ENCODE measurements around the gene GCAT. TPM values are rescaled to one million over a fixed set of nuclear protein-coding genes. Genes with fewer than 3 reads are reported as not detected.

The GCAT gene
- total RNA-seq, 1 experiment from 2014 or later, result 32.8 TPM

GRCh38 chr22:37776639-37777005 is 31.1 kb upstream of the GCAT start:
- BruUV-seq (replicated peaks), result no TSS peak
- Mint-ChIP-seq H3K27ac (ENCODE audit: low read depth, unreplicated experiment) (peak overlapping the region; percentile 76), H3K36me3 (ENCODE audit: insufficient read depth, unreplicated experiment) (peaks cover 37% of the 10 kb centered on the region), H3K27me3 (ENCODE audit: insufficient read depth, unreplicated experiment) (no peaks in the 10 kb centered on the region), H3K4me1 (ENCODE audit: insufficient read depth, unreplicated experiment) (peaks cover 14% of the 10 kb centered on the region), H3K4me3 (ENCODE audit: unreplicated experiment) (peak overlapping the region; percentile 51), H3K9me3 (ENCODE audit: unreplicated experiment) (no peaks in the 10 kb centered on the region)
- DNase-seq (ENCODE audit: unreplicated experiment), result no peak
- intact Hi-C loops (cut with micrococcal nuclease), result loop anchor here (2.0 kb wide), 1 partner anchor 24 kb away; no protein-coding TSS in a partner anchor
- TF ChIP-seq CTCF (IDR thresholded peaks at IDR 0.05; ENCODE audit: unreplicated experiment), result no peak
- CTCF ChIA-PET, result interaction anchor here (1.3 to 1.7 kb wide), 4 partner anchors 19 to 133 kb away, joined by 3 to 9 read pairs (median 6); no protein-coding TSS in a partner anchor
- POLR2A ChIA-PET, result interaction anchor here (0.9 to 3.9 kb wide), 16 partner anchors 9 to 118 kb away, joined by 3 to 55 read pairs (median 6); partner anchors contain the start of genes ANKRD54, GCAT, NOL12 and PDXP

- peaks cover 20% of the 10 kb centered on the region for H3K4me1 Mint-ChIP-seq (ENCODE audit: insufficient read depth, unreplicated experiment)
- H3K27me3 Mint-ChIP-seq (ENCODE audit: insufficient read depth, unreplicated experiment), result no peaks in the 10 kb centered on the region
- H3K27ac Mint-ChIP-seq (ENCODE audit: low read depth, unreplicated experiment), result peak overlapping the region; percentile 76
- no TSS peak for BruUV-seq (replicated peaks)
- peak overlapping the region; percentile 51 for H3K4me3 Mint-ChIP-seq (ENCODE audit: unreplicated experiment)
- ChIA-PET CTCF (interaction anchor here (1.7 kb wide), 2 partner anchors 86 to 134 kb away, joined by 6 to 9 read pairs; no protein-coding TSS in a partner anchor), POLR2A (interaction anchor here (0.7 to 3.9 kb wide), 12 partner anchors 16 to 463 kb away, joined by 3 to 55 read pairs (median 6); partner anchors contain the start of genes ANKRD54, GCAT and PDXP)
- DNase-seq (ENCODE audit: unreplicated experiment), result peak; percentile 97
- intact Hi-C loops (cut with micrococcal nuclease), result loop anchor here (2.0 kb wide), 1 partner anchor 24 kb away; no protein-coding TSS in a partner anchor
- no peak for TF ChIP-seq CTCF (IDR thresholded peaks at IDR 0.05; ENCODE audit: unreplicated experiment)
- H3K9me3 Mint-ChIP-seq (ENCODE audit: unreplicated experiment), result no peaks in the 10 kb centered on the region
- peaks cover 35% of the 10 kb centered on the region for H3K36me3 Mint-ChIP-seq (ENCODE audit: insufficient read depth, unreplicated experiment)
Observed at GRCh38 chr22:37777122-37777687, 30.5 kb upstream of the GCAT start.

- CTCF ChIA-PET, result interaction anchor here (1.0 kb wide), 1 partner anchor 85 kb away, joined by 4 read pairs; no protein-coding TSS in a partner anchor
- no peak for DNase-seq (ENCODE audit: unreplicated experiment)
- Mint-ChIP-seq H3K36me3 (ENCODE audit: insufficient read depth, unreplicated experiment) (peaks cover 24% of the 10 kb centered on the region), H3K27me3 (ENCODE audit: insufficient read depth, unreplicated experiment) (no peaks in the 10 kb centered on the region), H3K9me3 (ENCODE audit: unreplicated experiment) (no peaks in the 10 kb centered on the region), H3K4me1 (ENCODE audit: insufficient read depth, unreplicated experiment) (peaks cover 26% of the 10 kb centered on the region), H3K4me3 (ENCODE audit: unreplicated experiment) (no peak overlapping the region), H3K27ac (ENCODE audit: low read depth, unreplicated experiment) (no peak overlapping the region)
- no TSS peak for BruUV-seq (replicated peaks)
- no peak for TF ChIP-seq CTCF (IDR thresholded peaks at IDR 0.05; ENCODE audit: unreplicated experiment)
- intact Hi-C loops (cut with micrococcal nuclease), result no loop called here
- POLR2A ChIA-PET, result interaction anchor here (0.7 to 3.9 kb wide), 7 partner anchors 15 to 464 kb away, joined by 3 to 55 read pairs (median 3); partner anchors contain the start of gene GCAT
Observed at GRCh38 chr22:37778370-37779009, 29.2 kb upstream of the GCAT start.

- ChIA-PET POLR2A (interaction anchor here (0.7 to 3.4 kb wide), 4 partner anchors 26 to 95 kb away, joined by 3 to 14 read pairs (median 4); partner anchors contain the start of genes GCAT and NOL12), CTCF (interaction anchor here (0.6 to 3.5 kb wide), 4 partner anchors 18 to 189 kb away, joined by 3 to 16 read pairs (median 5); no protein-coding TSS in a partner anchor)
- H3K27me3 Mint-ChIP-seq (ENCODE audit: insufficient read depth, unreplicated experiment), result no peaks in the 10 kb centered on the region
- H3K9me3 Mint-ChIP-seq (ENCODE audit: unreplicated experiment), result no peaks in the 10 kb centered on the region
- intact Hi-C loops (cut with micrococcal nuclease), result no loop called here
- H3K27ac Mint-ChIP-seq (ENCODE audit: low read depth, unreplicated experiment), result peak overlapping the region; percentile 52
- peaks cover 32% of the 10 kb centered on the region for H3K4me1 Mint-ChIP-seq (ENCODE audit: insufficient read depth, unreplicated experiment)
- no TSS peak for BruUV-seq (replicated peaks)
- no peak for DNase-seq (ENCODE audit: unreplicated experiment)
- peaks cover 9% of the 10 kb centered on the region for H3K36me3 Mint-ChIP-seq (ENCODE audit: insufficient read depth, unreplicated experiment)
- no peak overlapping the region for H3K4me3 Mint-ChIP-seq (ENCODE audit: unreplicated experiment)
- TF ChIP-seq CTCF (IDR thresholded peaks at IDR 0.05; ENCODE audit: unreplicated experiment), result no peak
Observed at GRCh38 chr22:37781434-37782059, 26.2 kb upstream of the GCAT start.
